Spinal cord (tissue), 10 donors: ENCODE data around the gene FHDC1. TPM values are rescaled to one million over a fixed set of nuclear protein-coding genes. Genes with fewer than 3 reads are reported as not detected.
A peak's percentile ranks its signal among the peaks of the same experiment; 100 is the strongest.

ENCODE experiments used
- DNase-seq, 6 donors: peaks; one replicate each; pipeline versions ENCODE4 v3.0.0 to v3.0.0-alpha.2; 2013 to 2015; ENCODE audit warnings: low spot score in 6 of 6, low read depth in 4 of 6
- H3K27ac ChIP-seq: one replicate; pipeline ENCODE4 v1.5.1; 2013; ENCODE audit warnings: low read depth, low read length, control low read depth
- H3K27me3 ChIP-seq: one replicate; pipeline ENCODE4 v1.6.1; 2013; ENCODE audit warnings: low read length; ENCODE audit not compliant: control insufficient read depth, insufficient read depth
- H3K36me3 ChIP-seq: one replicate; pipeline ENCODE4 v1.6.1; 2013; ENCODE audit warnings: low read length; ENCODE audit not compliant: control insufficient read depth, insufficient read depth
- H3K4me1 ChIP-seq: one replicate; pipeline ENCODE4 v1.6.1; 2013; ENCODE audit warnings: low read length; ENCODE audit not compliant: control insufficient read depth, insufficient read depth
- H3K4me3 ChIP-seq: one replicate; pipeline ENCODE4 v1.5.1; 2013; ENCODE audit warnings: low read depth, low read length, control low read depth
- H3K9me3 ChIP-seq: one replicate; pipeline ENCODE4 v1.6.1; 2013; ENCODE audit warnings: low read length; ENCODE audit not compliant: control insufficient read depth, insufficient read depth
- WGBS: methylation state at CpG from one replicate; pipeline ENCODE4 v1.1.5; 2013; ENCODE audit warnings: missing lambda C conversion rate; ENCODE audit not compliant: insufficient coverage; 5-methylcytosine and 5-hydroxymethylcytosine counted together
- polyA plus RNA-seq, 2 donors: library from polyadenylated mRNA; unstranded; fragments of 120-200 nt; gene quantifications; one replicate each; pipeline ENCODE4 v1.2.1, GENCODE V29; 2013; ENCODE audit not compliant: insufficient read length in 2 of 2
- total RNA-seq, 2 donors: library from RNA; depleted of rRNA in 1 of 2; stranded (reverse); fragments of 120-200 nt in 1 of 2; fragments of >200 nt in 1 of 2; gene quantifications; one replicate each; pipeline versions ENCODE4 v1.2.3 to v1.2.4, GENCODE V29; 2013 to 2014
- donor health status: healthy.

FHDC1 gene
- total and polyA plus RNA-seq, 4 donors, result 2.5 to 8.1 (median 5.9) TPM

DNA sequence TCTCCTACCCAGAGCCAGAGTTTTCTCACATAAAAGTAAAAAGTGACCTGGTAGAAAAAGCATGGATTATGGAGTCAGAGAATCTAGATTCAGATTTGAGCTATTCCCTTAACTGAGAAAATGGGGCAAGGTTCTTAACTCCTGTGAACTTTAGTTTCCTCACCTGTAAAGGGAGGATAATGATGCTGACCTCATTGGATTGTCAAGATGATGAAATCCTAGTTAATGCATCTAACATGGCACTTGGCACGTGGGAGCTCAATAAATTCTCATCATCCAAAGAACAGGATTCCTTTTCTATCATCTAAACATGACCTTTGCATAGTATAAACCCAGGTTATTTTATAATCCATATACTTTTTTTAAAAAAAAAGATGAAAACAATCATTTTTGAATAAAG lies 18.6 kb downstream of the FHDC1 start:
- H3K36me3 ChIP-seq, result no peaks in the 10 kb centered on the region
- WGBS, result no CpG with 5 or more reads among the region's 1 CpG
- H3K9me3 ChIP-seq, result no peaks in the 10 kb centered on the region
- DNase-seq, result no peak
- H3K27ac ChIP-seq, result no peak overlapping the region
- H3K4me3 ChIP-seq, result no peak overlapping the region
- peaks cover 17% of the 10 kb centered on the region for H3K4me1 ChIP-seq
- H3K27me3 ChIP-seq, result no peaks in the 10 kb centered on the region

DNA sequence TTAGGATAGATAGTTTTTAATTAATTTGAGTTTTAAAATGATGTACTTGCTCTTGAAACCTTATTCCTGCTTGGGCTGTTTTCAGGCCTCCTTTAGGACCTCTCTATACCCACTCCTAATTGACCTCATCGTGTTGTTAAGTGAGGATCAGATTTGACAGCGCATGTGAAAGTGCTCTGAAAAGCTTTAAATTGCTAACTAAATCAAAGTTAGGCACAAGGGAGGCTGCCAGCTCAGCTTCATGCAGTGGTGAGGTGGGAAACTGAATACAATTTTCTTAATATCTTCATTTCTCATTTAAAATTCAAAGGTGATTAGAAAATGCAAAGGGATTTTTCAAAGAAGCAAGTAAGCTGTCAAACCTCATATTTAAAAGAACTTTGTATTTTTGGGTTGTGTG lies 20.0 kb downstream of the FHDC1 start:
- Histone ChIP-seq H3K36me3 (no peaks in the 10 kb centered on the region), H3K4me3 (no peak overlapping the region), H3K4me1 (peaks cover 14% of the 10 kb centered on the region), H3K27ac (no peak overlapping the region), H3K9me3 (no peaks in the 10 kb centered on the region), H3K27me3 (no peaks in the 10 kb centered on the region)
- WGBS, result no CpG with 5 or more reads among the region's 2 CpGs
- DNase-seq, result no peak

DNA sequence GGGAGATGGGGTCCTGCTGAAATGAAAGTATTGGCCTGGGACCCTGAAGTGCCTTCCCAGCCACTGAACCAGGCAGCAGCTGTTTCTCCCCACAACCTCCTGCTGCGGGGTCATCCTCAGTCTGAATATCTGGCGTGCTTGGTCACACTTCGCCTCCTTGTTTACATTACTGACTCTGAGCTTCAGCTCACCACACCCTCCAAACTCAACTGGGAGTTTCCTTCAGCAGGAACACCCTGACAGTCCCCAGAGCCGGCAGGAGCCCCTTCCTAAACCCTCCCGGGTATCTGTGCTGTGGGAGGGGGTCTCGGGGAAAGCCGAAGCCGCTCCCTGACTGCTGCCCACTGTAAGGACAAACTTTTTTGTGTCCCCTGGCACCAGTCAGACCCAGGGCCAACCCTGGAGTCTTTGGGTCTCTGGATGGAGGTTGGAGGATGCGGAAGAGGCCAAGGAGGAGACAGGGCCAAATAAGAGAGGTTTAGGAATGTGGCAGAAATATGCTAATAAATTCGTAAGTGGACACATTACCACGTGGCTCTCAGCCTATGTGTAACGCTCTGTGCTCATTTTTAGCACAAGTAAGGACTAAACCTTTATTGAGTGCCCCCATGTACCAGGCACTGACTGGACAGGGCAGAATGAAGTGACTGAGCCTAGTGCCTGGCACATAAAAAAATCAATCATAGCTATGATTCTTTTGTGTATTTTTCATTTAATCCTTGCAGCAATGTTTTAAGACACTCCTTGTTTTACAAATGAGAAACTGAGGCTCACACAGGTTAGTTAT lies 20.7 kb downstream of the FHDC1 start:
- 79% methylated on average over 6 of the region's 12 CpGs for WGBS
- H3K36me3 ChIP-seq, result no peaks in the 10 kb centered on the region
- H3K27ac ChIP-seq, result no peak overlapping the region
- H3K4me3 ChIP-seq, result no peak overlapping the region
- no peaks in the 10 kb centered on the region for H3K9me3 ChIP-seq
- no peaks in the 10 kb centered on the region for H3K27me3 ChIP-seq
- peak in 1 of 6 donors; percentile 17 for DNase-seq
- peaks cover 17% of the 10 kb centered on the region for H3K4me1 ChIP-seq

DNA sequence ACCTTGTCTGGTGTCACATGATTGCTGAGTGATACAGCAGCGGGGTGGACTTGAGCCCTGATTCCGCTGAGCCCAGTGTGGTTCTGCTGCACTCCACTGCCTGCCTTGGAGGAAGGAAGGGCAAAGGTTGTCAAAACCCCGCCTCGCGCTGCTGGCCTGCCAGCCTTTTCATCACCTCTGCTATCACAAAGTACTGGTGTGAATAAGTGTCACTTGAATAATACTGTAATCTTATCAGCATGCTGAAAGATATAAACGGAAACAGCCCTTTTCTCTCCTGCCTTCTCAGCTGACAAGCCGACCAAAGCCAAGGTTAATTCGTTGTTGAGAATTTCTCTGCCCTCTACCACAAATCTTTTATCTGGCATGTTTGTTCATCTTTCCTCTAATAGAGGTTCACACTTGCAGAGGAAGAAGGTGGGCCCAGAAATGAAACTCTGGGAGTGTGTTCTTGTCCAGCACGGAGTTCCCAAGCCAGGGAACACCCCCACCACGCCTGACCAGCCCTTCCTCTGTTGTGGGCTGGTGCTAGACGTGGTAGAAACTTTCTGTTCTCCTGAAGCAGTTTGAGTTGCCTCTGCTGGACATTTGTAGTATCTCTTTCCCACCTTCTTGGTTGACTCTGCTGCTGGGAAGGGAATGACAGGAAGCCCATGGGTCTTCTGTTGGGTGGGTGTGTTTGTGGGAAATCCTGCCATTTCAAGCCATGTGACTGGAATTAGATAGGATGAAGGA lies 21.5 kb downstream of the FHDC1 start:
- no peaks in the 10 kb centered on the region for H3K9me3 ChIP-seq
- H3K27me3 ChIP-seq, result no peaks in the 10 kb centered on the region
- no peak overlapping the region for H3K4me3 ChIP-seq
- 83% methylated on average over 5 of the region's 11 CpGs for WGBS
- H3K27ac ChIP-seq, result no peak overlapping the region
- peaks cover 17% of the 10 kb centered on the region for H3K4me1 ChIP-seq
- H3K36me3 ChIP-seq, result no peaks in the 10 kb centered on the region
- DNase-seq, result no peak

DNA sequence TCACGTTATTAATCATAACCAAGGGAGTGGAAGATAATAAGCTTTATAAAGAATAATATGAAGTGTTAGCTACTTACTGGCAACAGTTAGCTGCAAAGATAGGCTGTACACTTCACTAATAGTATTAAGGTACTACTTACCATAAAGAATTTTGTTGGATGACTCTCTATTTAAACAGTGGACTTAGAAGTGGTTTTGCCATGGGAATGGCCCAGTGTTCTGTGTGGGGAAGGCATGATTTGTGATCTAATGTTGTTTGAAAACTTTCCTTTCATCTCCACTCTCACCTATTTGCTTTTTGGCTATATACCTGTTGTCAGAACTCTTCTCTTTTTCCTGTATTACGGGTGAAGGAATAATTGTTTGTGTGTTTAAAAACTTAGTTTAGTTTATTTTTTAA lies 23.0 kb downstream of the FHDC1 start:
- Histone ChIP-seq H3K4me1 (peaks cover 17% of the 10 kb centered on the region), H3K27me3 (no peaks in the 10 kb centered on the region), H3K36me3 (no peaks in the 10 kb centered on the region), H3K27ac (no peak overlapping the region), H3K9me3 (no peaks in the 10 kb centered on the region), H3K4me3 (no peak overlapping the region)
- no CpG with 5 or more reads among the region's 2 CpGs for WGBS
- DNase-seq, result no peak

DNA sequence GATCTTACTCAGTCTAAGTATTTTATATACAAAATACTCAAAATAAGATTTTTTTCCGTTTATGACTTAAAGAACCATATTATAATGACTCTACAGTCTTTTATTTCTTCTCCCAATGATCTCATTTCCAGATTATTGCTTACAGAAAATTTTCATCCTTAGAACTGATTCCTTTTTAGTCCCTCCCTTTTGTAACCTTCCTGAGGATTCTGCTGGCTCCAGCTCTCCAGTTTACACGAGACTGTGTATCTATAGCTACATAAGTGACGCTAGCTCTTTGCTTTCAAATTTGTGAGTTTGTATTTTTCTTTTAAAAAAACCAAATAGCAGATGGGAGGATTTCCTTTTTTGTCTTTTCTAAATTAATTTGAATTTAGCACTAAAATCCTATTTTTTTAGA lies 24.0 kb downstream of the FHDC1 start:
- DNase-seq, result peak in 1 of 6 donors; percentile 42
- H3K9me3 ChIP-seq, result no peaks in the 10 kb centered on the region
- H3K4me1 ChIP-seq, result peaks cover 17% of the 10 kb centered on the region
- WGBS, result 89% methylated on average over 1 of the region's 3 CpGs
- no peak overlapping the region for H3K4me3 ChIP-seq
- no peak overlapping the region for H3K27ac ChIP-seq
- no peaks in the 10 kb centered on the region for H3K27me3 ChIP-seq
- H3K36me3 ChIP-seq, result no peaks in the 10 kb centered on the region

DNA sequence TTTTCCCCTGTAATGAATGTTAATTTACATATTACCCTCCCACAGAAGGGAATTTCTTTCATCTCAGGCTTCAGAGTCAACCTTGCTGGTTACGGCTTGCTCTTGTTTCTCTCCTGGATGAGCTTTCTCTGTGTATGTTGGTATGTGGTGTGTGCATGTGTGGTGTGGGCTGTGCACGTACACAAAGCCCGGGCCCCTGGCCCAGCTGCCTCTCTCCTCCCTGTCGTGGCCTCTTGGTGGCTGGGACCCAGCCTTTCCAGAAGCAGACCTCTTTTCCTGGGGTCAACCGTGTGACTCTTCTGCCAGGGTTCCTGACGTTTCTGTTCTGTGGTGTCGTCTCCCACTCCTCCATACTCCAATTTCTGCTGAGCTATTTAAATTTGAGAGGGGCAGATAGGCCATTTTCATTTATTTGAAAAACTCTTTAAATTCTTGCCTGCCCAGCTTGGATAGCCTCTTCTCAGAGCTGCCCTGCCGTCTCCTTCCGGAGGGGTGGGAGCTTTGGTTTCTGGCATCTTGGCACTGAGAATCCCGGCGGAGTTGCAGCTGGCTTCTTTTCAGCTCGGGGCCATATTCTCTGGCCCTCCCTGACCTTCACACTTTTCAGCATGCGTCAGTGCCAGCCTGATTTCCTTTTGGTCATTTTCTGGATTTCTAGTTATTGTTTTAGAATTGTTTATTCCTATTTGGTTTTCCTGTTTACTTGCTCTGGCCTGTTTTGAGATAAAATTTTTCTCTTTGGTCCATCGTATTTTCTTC lies 25.1 kb downstream of the FHDC1 start:
- 42% methylated on average over 5 of the region's 14 CpGs for WGBS
- H3K4me3 ChIP-seq, result no peak overlapping the region
- H3K4me1 ChIP-seq, result peaks cover 17% of the 10 kb centered on the region
- no peaks in the 10 kb centered on the region for H3K36me3 ChIP-seq
- DNase-seq, result peak in 2 of 6 donors; percentile 9 to 10
- H3K27ac ChIP-seq, result peak overlapping the region; percentile 33
- no peaks in the 10 kb centered on the region for H3K27me3 ChIP-seq
- H3K9me3 ChIP-seq, result no peaks in the 10 kb centered on the region

DNA sequence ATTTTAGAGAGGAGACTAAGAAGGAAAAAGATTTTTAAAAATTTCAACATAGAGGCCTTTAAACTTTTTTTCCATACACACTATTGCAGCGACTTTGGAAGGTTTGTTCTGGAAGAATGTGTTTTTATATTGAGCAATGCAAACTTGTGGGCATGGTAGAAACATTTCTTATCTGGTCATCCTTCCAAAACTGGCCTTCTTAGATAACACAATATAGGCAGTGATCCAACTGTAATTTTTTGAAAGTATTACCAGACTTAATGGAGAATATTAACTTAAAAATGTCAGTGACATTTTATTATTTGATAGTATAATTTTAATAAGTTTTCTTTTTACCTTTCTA lies 25.6 kb downstream of the FHDC1 start:
- Histone ChIP-seq H3K36me3 (no peaks in the 10 kb centered on the region), H3K4me3 (no peak overlapping the region), H3K27me3 (no peaks in the 10 kb centered on the region), H3K27ac (no peak overlapping the region), H3K9me3 (no peaks in the 10 kb centered on the region), H3K4me1 (peaks cover 12% of the 10 kb centered on the region)
- DNase-seq, result no peak
- WGBS, result no CpG with 5 or more reads among the region's 1 CpG

DNA sequence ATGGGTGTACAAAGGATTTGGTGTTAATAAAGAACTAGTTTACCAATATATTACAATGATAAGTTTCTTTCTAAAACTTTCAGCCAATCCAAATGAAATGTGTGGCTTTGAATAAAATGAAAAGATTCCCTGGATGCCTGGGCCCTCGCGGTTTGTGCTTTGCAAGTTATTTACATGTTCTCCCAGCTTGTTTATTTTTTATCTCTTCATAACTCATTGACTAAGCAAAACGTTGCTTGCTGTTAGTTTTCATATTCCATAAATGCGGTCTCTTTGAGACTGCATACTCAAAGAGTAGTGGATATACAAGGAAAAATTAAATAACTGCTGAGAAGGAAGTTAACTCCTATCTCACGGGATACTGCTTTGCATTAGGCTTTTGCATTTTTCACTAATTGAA lies 26.0 kb downstream of the FHDC1 start:
- H3K4me3 ChIP-seq, result no peak overlapping the region
- no peak overlapping the region for H3K27ac ChIP-seq
- H3K9me3 ChIP-seq, result no peaks in the 10 kb centered on the region
- H3K36me3 ChIP-seq, result no peaks in the 10 kb centered on the region
- H3K4me1 ChIP-seq, result peaks cover 10% of the 10 kb centered on the region
- H3K27me3 ChIP-seq, result no peaks in the 10 kb centered on the region
- DNase-seq, result no peak
- no CpG with 5 or more reads among the region's 5 CpGs for WGBS
